Measurements from ENCODE around the gene TREML1. TPM values are rescaled to one million over a fixed set of nuclear protein-coding genes. Genes with fewer than 3 reads are reported as not detected.

The TREML1 gene
- total RNA-seq, 1 donor from 2014 or later = not detected

DNA sequence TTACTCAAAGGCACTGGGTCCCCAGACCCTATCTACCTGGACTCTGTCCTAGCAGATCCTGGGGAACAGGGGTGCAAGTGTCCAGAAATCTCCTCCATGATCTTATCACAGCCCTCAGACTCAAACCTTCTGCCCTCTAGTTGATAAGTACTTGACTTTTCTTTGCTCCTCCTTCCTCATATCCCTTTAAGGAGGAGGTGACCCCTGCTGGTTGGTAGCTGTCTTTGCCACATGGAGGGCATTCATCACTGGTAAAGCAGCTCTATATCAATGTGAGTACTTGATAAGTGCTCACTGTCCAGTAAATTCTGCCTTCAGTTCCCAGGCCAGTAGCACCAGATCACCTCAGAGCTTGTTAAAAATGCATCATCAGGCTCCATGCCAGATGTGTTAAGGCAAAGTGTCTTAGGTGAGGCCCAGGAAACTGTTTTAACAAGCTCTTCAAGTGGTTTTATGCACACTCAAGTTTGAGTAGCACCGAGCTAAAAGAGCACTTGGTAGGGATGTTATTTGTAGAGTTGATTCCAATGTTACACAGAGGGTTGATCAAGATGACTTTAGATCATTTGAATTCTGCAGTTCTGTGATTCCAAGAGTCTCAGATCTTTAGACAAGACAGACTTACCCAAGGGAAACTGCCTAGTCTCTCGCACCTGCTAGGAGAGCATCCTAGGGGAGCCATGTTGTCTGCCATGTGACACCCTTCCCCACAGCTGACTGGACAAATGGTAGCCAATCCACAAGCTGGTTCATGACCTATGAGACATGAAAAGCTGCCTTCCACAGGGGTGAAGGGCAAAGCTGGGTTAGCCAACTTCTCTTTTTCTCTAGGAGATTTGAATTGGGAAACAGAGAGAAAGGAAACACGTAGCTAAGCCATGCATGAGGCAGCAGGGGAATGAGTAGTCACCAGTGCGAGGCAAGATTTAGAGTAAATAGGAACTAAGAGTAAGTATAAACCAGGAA lies 28.2 kb upstream of the TREML1 start:
- TF ChIP-seq, protein P1, sequence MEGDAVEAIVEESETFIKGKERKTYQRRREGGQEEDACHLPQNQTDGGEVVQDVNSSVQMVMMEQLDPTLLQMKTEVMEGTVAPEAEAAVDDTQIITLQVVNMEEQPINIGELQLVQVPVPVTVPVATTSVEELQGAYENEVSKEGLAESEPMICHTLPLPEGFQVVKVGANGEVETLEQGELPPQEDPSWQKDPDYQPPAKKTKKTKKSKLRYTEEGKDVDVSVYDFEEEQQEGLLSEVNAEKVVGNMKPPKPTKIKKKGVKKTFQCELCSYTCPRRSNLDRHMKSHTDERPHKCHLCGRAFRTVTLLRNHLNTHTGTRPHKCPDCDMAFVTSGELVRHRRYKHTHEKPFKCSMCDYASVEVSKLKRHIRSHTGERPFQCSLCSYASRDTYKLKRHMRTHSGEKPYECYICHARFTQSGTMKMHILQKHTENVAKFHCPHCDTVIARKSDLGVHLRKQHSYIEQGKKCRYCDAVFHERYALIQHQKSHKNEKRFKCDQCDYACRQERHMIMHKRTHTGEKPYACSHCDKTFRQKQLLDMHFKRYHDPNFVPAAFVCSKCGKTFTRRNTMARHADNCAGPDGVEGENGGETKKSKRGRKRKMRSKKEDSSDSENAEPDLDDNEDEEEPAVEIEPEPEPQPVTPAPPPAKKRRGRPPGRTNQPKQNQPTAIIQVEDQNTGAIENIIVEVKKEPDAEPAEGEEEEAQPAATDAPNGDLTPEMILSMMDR (IDR thresholded peaks at IDR 0.05; ENCODE audit: unreplicated experiment) = peak; percentile 14
- no peak for DNase-seq (ENCODE audit: low spot score in 2 of 2, unreplicated experiment in 2 of 2)
- Mint-ChIP-seq H3K27me3 (ENCODE audit: low read depth) (peaks cover 24% of the 10 kb centered on the region), H3K4me1 (no peaks in the 10 kb centered on the region), H3K9me3 (no peaks in the 10 kb centered on the region), H3K27ac (no peak overlapping the region), H3K4me3 (no peak overlapping the region), H3K36me3 (no peaks in the 10 kb centered on the region)

GRCh38 chr6:41181566-41181965 lies 27.4 kb upstream of the TREML1 start:
- Mint-ChIP-seq H3K27me3 (ENCODE audit: low read depth) (peaks cover 32% of the 10 kb centered on the region), H3K36me3 (no peaks in the 10 kb centered on the region), H3K9me3 (no peaks in the 10 kb centered on the region), H3K4me1 (no peaks in the 10 kb centered on the region), H3K4me3 (no peak overlapping the region), H3K27ac (no peak overlapping the region)
- TF ChIP-seq, protein P1 (IDR thresholded peaks at IDR 0.05; ENCODE audit: unreplicated experiment) = no peak
- DNase-seq (ENCODE audit: low spot score in 2 of 2, unreplicated experiment in 2 of 2) = no peak

- no peak overlapping the region for H3K27ac Mint-ChIP-seq
- no peaks in the 10 kb centered on the region for H3K36me3 Mint-ChIP-seq
- peaks cover 33% of the 10 kb centered on the region for H3K27me3 Mint-ChIP-seq (ENCODE audit: low read depth)
- H3K4me3 Mint-ChIP-seq = no peak overlapping the region
- no peak for DNase-seq (ENCODE audit: low spot score in 2 of 2, unreplicated experiment in 2 of 2)
- TF ChIP-seq, protein P1 (IDR thresholded peaks at IDR 0.05; ENCODE audit: unreplicated experiment) = no peak
- H3K9me3 Mint-ChIP-seq = no peaks in the 10 kb centered on the region
- no peaks in the 10 kb centered on the region for H3K4me1 Mint-ChIP-seq
These were observed 25.0 kb upstream of the TREML1 start for GRCh38 chr6:41179163-41179562.

DNA sequence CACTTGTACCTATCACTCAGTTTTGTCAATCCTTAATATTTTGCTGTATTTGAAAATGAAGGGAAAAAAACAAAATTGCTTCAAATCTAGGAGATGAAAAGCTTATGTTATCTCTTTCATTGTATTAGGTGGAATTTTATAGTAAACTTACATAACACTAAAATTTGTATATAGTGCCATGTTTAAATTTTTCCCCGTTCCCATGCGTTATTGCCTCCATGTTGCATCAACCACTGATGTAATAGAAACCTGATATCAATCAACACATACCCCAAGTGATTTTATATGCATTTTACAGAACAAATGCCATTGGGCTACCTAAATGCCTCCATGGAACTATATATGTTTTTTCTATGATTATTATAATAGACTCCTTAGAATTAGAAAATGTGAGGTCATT lies 23.5 kb upstream of the TREML1 start:
- TF ChIP-seq, protein P1 (IDR thresholded peaks at IDR 0.05; ENCODE audit: unreplicated experiment) = no peak
- Mint-ChIP-seq H3K4me3 (no peak overlapping the region), H3K36me3 (no peaks in the 10 kb centered on the region), H3K9me3 (no peaks in the 10 kb centered on the region), H3K4me1 (no peaks in the 10 kb centered on the region), H3K27me3 (ENCODE audit: low read depth) (peaks cover 28% of the 10 kb centered on the region), H3K27ac (no peak overlapping the region)
- DNase-seq (ENCODE audit: low spot score in 2 of 2, unreplicated experiment in 2 of 2) = no peak

DNA sequence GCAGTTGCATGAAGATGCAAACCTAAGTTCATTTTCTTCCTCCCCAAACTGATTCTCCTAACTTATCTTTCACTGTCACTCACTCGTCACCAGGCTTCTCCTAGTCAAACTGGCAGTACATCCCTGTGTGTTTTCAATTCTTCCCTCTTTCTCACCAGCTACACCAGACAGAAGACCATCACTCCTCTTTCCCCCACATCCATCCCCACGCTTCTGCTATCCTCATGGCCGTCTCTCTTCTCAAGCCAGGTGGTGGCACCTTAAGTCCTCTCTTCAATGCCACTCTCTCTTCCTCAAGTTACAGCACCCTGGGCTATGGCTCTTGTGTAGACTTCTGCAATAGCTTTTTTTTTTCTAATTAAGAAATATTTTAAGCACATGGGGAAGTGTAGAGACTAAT lies 23.1 kb upstream of the TREML1 start:
- Mint-ChIP-seq H3K27me3 (ENCODE audit: low read depth) (peaks cover 28% of the 10 kb centered on the region), H3K4me3 (no peak overlapping the region)

More for the DNA sequence above, 23.1 kb upstream of the TREML1 start:
- Mint-ChIP-seq H3K36me3 (no peaks in the 10 kb centered on the region), H3K4me1 (no peaks in the 10 kb centered on the region), H3K9me3 (no peaks in the 10 kb centered on the region), H3K27ac (no peak overlapping the region)
- no peak for DNase-seq (ENCODE audit: low spot score in 2 of 2, unreplicated experiment in 2 of 2)
- TF ChIP-seq, protein P1 (IDR thresholded peaks at IDR 0.05; ENCODE audit: unreplicated experiment) = no peak
